Measurements from ENCODE around the gene FPGS.

Gene FPGS

DNA sequence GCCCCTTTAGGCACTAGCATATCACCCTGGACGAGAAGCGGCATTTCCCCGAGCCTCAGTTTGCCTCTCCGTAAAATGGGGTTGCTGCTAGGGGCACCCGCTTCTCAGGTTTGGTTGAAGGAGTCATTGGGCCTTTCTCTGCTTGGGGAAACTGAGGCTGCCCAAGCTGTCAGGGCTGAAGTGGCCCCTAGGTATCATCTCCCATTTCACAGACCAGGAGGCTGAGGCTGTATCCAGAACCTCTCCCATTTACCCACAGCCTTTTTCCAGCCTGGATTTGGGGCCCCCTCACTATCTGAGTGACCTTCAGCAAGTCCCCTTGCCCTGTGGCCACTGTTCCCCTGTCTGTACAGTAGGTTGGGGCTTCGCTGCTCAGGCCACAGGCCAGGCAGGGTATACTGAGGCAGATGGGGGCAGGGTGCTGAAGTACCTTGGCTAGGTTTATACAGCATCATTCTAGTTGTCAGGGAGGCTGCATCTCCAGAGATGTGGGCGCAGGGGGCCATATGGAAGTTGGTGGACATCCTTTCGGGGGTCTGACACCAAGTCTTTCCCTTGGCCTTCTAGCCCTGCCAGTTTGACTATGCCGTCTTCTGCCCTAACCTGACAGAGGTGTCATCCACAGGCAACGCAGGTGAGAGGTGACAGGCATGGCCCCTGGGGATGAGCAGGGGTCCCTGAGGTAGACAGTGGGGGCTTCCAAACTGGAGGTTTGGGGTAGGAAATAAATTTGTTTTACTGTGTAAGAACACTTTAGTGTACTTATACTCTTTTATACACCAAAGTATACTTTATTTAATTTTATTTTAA, 7.9 kb downstream of the FPGS start:
- FAIRE-seq (no peak), DNase-seq (ENCODE audit: insufficient read length, low spot score) (no peak)

DNA sequence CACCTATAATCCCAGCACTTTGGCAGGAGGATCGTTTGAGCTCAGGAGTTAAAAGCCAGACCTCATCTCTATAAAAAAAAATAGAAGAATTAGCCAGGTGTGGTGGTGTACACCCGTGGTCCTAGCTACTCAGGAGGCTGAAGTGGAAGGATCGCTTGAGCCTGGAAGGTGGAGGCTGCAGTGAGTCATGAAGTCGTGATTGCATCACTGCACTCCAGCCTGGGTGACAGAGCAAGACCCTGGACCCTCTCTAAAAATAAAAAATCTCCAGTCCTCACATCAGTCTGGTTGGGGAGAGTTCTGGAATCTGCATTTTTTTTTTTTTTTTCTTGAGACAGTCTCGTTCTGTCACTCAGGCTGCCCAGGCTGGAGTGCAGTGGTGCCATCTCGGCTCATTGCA, 9.3 kb downstream of the FPGS start:
- DNase-seq (ENCODE audit: insufficient read length, low spot score) = no peak
- FAIRE-seq = no peak

DNA sequence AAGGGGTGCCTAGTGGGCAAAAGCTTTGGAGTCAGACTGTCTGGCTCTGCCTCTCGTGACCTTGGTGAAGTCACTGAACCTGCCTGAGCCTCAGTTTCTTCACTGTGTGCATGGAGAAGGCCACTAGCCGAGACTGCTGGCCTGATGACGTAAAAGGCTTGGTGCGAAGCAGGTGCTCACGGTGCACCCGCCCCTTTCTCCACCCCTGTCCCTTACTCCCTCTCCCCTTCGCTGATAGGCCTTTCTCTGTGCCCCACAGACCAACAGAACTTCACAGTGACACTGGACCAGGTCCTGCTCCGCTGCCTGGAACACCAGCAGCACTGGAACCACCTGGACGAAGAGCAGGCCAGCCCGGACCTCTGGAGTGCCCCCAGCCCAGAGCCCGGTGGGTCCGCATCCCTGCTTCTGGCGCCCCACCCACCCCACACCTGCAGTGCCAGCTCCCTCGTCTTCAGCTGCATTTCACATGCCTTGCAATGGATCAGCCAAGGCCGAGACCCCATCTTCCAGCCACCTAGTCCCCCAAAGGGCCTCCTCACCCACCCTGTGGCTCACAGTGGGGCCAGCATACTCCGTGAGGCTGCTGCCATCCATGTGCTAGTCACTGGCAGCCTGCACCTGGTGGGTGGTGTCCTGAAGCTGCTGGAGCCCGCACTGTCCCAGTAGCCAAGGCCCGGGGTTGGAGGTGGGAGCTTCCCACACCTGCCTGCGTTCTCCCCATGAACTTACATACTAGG, 10.4 kb downstream of the FPGS start:
- FAIRE-seq = no peak

DNA sequence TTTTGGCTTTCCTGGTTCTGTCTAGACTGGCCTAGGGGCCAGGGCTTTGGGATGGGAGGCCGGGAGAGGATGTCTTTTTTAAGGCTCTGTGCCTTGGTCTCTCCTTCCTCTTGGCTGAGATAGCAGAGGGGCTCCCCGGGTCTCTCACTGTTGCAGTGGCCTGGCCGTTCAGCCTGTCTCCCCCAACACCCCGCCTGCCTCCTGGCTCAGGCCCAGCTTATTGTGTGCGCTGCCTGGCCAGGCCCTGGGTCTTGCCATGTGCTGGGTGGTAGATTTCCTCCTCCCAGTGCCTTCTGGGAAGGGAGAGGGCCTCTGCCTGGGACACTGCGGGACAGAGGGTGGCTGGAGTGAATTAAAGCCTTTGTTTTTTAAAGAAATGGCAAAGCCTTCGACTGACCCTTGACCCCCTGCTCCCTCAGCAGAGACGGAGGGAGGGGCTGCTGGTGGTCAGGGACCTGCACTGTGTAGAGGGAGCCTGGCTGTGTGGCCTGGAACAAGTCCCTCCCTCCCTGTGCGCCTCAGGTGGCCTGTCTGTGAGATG, 11.1 kb downstream of the FPGS start:
- DNase-seq (ENCODE audit: insufficient read length, low spot score) (peak; percentile 2), FAIRE-seq (no peak)

More for the DNA sequence above, 10.4 kb downstream of the FPGS start:
- no peak for DNase-seq (ENCODE audit: insufficient read length, low spot score)

DNA sequence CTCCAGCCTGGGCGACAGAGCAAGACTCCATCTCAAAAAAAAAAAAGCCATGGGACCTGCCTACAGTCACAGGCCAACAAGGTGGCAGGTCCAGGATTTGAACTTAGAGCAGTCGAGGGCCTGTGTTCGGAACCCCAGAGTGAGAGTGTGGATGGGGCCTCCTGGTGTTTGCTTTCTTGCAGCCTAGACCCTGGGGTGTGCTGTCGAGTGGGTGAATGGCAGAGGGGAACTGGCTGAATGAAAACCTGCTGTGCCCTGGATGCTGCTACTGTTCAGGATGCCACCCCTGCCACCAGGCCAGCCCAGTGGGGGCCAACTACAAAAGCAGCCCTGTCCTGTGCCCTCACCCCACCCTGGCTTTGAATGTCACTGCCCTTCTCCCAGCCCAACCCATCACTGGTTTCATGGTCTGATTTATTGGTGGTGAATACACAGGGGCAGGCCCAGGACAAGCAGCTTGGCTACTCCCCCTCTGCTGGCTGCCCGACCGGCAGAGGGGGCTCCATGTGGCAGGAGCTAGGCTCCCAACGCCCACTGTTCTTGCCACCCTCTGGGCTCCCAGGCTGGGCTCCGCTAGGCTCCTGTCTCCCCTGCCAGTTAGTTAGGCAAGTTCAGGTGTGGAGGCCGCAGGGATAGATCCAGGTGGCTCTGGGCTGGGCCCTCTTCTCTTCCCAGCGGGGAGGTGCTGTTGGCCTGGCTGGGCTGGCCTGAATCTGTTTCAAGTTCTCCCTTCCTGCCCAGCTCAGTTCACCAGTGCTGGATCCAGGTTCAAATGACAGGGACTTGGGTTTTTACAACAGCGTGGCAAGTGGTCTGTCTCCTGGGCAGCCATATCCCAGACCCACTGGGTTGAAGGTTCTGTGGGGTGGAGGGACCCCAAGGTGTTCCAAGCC, 12.2 kb downstream of the FPGS start:
- FAIRE-seq = no peak
- no peak for DNase-seq (ENCODE audit: insufficient read length, low spot score)

DNA sequence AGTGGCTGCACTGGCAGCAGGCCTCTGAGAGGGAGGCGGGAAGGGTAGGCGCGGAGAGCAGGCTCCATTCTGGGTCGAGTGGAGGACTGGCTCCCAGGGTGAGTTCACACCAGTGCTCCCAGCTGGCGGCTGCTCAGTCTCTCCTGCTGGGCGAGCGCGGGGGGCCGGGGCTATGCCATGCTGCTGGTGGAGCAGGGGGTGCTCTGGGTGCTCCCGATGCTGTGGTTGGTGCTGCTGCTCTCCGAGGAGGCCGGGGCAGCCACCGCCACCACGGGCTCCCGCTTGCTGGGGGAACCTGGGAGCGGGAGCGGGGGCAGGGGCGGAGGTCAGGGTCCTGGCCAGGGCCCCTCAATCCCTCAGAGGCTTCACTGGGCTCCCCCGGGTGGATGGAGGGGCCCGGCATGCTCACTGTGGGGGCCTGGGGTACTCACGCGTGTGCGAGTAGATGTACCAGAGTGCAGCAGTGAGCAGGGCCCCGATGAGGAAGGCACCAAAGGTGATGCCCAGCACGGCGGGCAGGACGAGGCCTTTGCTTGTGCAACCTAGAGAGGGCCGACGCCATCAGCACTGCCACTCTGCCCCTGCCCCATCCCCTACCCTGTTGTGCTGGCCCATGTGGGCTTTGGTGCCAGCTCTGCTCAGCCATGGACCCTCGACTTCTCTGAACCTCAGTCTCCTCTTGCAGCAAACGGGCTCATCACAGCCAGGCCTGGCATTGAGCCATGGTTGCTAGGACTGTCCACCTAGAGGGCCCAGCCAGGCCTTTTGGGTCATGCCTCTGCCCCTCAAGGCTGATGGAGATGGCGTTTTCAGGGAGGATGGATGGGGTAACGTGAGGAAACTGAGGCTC, 13.1 kb downstream of the FPGS start:
- FAIRE-seq (no peak), DNase-seq (ENCODE audit: insufficient read length, low spot score) (no peak)

DNA sequence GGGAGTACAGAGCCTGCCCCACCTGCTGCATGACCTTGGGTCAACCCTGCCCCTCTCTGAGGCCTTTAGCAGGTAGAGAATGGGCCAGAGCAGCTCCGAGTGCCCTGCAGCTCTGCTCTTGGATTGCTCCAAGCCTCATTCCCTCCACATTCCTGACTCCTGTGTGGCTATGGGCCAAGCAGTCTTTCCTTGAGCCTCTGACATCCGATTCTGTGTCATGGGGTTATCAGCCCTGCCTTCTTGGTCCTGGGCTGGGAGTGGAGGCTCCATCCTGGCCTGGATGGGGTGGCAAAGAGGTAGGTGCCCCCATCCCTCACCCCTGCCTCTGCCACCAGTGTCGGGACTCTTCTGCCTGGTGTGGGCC, 13.7 kb downstream of the FPGS start:
- no peak for FAIRE-seq
- DNase-seq (ENCODE audit: insufficient read length, low spot score) = no peak

DNA sequence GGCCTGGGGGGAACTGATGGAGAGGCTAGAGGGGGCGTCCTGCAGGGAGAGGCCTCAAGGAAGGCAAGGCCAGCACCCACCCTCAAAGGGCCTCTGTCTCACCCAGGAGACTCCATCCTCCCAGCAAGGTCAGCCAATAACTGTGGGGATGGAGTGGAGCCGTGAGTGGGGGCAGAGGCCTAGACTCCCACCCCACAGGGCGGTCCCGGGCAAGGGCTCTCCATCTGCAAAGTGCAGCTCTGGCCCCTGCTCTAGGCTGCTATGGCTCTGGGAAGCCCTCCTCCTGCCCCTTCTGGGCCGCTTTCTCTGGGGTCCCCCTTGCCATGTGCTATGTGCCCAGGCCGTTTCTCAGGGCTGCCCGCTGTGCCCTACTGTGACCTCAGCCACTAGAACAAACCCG, 14.0 kb downstream of the FPGS start:
- no peak for DNase-seq (ENCODE audit: insufficient read length, low spot score)
- no peak for FAIRE-seq

DNA sequence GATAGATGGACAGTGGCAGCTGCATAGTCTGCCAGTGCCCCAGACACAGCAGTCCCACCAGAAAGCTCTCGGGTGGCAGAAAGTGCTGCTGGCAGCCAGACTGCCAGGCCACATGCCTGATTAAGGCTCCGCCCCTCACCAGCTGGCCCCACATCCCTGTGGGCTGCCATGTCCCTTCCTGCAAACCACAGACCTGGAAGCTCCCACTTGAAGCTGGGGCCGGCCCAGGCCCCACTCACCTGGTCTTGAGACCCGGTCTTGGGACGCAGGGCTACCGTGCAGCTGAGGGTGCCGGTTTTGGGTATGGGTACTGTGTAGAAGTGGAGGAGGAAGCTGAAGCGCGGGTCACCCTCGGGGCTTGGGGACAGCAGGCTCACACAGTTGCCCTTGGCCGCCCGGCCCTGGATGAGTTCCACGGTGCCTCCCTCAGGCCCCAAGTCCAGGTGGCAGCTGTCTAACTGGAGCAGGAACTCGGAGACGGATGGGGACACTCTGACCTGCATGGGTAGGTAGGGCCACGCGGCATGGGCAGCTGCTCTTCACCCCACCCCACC, 15.3 kb downstream of the FPGS start:
- FAIRE-seq (no peak), DNase-seq (ENCODE audit: insufficient read length, low spot score) (no peak)

DNA sequence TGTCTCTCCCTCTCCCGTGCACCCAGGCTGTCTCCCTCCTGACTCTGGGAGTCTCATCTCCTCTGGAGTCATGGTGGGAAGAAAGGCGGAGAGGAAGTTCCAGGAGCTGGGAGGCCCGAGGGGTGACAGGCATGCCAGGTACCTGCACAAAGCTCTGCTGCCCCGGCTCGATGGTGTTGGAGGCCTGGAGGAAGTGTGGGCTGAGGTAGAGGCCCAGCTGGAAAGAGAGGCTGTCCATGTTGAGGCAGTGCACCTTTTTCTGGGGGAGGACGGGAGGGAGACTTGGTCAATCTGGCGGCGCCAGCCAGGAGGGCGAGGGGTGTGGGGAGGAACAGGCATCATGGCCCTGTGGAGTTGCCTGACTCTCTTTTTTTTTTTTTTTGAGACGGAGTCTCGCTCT, 15.9 kb downstream of the FPGS start:
- no peak for FAIRE-seq
- DNase-seq (ENCODE audit: insufficient read length, low spot score) = no peak

DNA sequence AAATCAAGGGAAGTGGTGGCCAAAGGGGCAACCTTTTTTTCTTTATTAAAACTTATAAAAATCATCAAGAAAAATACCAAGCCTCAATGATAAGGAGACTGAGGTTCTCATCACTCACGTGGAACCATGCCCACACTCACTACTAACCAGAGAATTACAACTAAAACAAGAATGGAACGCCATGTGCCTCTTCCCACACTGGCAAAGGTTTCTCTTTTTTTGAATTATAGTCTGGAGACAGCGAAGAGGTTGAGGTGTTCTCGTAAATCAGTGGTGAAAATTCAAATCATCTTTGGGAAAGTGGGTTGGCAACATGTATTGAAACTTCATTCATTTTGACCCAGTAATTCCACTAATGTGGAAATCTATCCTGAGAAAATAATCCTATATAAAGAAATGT, 19.4 kb downstream of the FPGS start:
- no peak for FAIRE-seq

DNA sequence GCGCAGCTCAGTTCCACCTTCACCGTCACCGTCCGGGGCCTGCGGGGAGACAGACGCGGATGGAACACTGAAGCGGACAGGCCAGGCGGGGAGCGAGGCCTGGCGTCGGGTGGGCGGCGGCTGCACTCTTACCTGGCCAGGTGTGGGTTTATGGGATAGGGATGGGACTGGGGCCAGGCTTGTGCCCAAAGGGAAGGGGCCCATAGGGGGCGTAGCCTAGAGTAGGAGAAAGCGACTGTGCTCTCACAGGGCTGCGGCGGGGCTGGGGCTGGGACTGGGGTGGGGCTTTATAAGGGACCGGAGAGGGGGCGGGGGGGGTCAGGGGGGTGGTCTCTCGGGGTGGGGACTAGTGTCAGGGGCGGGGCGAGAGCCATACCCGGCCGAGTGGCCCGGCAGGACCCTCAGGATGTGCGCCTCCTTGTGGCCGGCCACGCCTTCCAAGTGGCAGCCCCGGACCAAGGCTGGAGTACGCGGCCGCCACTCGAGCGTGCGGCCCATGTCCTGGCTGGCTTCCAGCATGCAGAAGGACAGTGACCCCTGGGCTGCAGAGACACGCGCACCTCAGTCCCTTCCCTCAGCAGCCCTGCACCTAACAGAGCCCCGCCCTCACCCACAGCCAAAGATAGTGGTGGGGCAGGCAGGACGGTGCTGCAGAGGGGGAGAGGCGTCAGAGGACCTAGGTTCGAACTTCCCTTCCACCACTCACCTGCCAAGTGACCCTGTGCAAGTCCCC, 22.8 kb downstream of the FPGS start:
- DNase-seq (ENCODE audit: insufficient read length, low spot score) (no peak), FAIRE-seq (no peak)

More for the DNA sequence above, 19.4 kb downstream of the FPGS start:
- DNase-seq (ENCODE audit: insufficient read length, low spot score) = no peak

DNA sequence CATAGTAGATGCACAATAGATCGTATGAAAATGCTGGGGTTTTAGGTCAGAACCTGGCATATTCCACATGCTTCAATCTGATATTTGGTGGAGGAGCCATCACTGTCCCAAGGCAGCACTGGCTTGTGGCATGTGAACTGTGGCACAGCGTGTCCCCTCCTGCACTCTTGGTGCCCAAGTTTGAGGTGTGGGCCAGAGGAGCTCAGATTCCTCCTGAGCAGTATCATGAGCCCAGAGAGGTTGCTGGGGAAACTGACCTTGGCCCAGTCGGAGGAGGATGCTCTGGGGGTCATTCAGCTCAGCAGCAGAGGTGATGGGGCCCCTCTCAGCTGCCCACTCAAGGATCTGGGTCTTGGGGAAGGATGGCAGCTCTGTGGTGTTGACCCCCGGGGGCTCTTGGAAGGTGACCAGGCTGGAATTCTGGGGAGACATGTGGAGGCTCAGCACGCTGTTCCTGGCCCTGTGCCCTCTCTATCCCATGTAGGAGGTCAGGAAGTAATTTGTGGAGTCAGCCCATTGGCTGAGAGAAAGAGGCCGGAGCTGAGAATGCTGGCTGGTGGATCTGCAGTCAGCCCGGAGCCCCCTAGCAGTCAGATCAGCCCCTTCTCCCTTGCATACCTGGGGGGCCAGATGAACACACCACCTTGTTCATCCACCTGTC, 23.7 kb downstream of the FPGS start:
- DNase-seq (ENCODE audit: insufficient read length, low spot score) = no peak
- FAIRE-seq = no peak

DNA sequence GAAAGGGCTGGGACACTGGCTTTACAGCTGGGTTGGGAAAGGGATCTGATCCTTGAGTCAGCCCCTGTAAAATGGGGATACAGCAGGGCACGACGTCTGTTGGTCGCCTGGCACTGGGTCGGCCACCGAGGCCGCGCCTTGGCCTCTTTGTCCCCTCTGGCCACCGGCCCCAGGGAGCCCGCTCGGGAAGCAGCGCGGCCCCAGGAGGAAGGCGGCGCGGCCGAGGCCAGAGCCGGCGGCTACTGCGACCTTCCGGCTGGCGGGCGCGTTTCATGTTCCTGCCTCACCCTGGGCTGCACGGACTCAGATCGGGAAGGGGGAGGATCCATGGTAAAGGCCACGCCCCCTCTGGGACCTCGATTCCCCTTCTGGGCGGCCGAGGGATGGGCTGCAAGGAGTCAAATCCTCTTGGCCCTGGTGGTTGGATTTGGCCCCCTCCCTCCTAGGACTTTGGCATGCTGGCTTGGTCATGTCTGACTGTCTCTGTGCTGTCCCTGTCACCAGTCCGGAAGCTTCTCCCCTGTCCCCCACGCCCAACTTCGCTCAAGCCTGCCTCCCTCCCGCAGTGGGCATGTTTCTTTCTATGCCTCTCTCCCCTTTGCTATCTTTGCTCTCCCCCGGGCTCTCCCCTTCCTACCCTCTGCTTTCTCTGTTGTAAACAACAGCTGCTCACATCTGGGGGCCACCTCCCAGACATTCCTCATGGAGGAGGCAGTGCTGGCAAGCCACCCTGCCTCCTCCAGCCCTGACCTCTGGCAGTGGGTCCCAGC, 25.8 kb downstream of the FPGS start:
- no peak for FAIRE-seq
- DNase-seq (ENCODE audit: insufficient read length, low spot score) = no peak

DNA sequence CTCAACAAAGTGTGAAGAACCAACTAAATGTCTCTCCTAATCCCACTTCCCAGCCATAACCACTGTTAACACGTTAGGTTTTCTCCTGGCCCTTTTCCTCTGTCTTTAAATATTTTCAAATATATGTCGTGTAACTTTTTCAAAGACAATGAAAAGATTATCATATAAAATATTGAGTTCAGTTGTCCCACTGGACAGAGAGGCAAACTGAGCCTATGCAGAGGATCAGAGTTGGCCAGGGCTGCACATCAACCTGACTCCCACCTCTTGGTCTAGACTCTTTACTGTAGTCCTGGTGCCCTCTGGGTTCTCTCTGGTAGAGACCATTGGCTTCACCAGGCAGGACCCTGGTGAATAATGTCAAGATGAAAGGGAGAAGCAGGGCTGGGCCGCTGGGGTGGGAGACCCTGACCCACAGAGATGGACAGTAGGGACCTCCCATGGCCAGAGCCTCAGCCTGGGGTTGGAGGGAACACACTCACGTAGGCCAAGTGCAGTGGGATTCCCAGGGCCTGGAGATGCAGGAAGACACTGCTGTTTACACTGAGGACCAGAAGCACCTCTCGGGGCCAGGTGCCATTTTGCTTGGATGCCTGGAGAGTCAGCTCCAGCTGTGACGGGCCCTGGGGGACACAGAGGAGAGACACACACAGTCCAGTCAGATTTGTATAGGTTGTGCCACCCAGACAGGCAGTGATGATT, 26.7 kb downstream of the FPGS start:
- no peak for FAIRE-seq
- no peak for DNase-seq (ENCODE audit: insufficient read length, low spot score)

DNA sequence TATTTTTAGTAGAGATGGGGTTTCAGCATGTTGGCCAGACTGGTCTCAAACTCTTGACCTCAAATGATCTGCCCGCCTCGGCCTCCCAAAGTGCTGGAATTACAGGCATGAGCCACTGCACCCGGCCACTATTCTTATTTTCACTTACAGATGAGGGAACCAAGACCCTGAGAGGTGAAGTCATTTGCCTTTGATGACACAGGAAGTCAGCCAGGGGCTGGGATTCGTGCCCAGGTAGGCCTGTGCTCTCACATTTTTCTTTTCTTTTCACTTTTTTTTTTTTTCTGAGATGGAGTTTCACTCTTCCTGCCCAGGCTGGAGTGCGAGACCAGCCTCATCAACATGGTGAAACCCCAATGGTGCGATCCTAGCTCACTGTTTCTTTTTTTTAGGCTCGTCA, 29.6 kb downstream of the FPGS start:
- FAIRE-seq (no peak), DNase-seq (ENCODE audit: insufficient read length, low spot score) (no peak)

DNA sequence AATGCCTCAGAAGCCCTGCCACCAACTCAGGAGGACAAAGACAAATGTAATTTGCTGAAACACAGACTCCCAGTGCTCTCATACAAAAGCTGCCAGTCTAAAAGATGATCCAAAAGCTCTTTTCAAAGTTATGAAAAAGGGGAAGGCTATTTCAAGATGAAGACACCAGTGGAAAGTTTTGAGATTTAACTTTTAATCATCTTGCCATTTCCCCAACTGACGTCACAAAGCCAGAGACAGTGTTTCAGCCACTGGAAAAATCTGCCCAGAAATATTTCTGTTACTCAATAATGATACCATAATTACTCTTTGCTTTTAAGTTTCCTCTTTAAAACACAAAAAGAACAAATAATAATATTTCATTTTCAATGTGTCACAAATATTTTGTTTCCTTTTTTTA, 30.9 kb downstream of the FPGS start:
- DNase-seq (ENCODE audit: insufficient read length, low spot score) (no peak), FAIRE-seq (no peak)

Measured in GM19239 (cell line).